Stimulated activated CD8-positive, alpha-beta memory T cell treated with anti-CD3 and anti-CD28 coated beads, Interleukin-15, amount 100 ng/mL, for 4 hours (primary cell): ENCODE results near the gene FOXJ2.
"Not testable (repeated sequence)": the region's sequence is repeated elsewhere in the genome, so short reads cannot be mapped to it uniquely, and the experiment has no call there.

Source experiments
- DNase-seq, 2 donors: peaks; one replicate each; pipeline ENCODE4 v3.0.0-alpha.2; 2020; ENCODE audit warnings: low read depth in 2 of 2

The FOXJ2 gene

DNA sequence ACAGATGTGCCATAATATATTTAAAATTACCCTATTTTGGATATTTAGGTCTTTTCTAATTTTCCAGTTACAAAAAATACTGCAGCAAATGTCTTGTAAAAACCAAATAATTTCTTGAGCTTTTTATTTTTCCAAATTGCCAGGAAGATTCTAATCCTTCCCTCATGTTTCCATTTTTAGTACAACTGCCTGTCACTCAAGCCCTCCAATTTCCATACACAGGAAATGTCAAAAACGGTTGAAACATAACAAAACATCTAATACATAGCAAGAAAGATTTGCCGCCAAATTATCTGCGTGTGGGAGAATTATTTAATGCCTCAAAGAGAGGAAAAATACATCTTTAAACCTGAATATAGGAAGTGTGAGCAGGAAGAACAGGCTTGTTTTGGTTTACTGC lies 2.3 kb upstream of the FOXJ2 start:
- DNase-seq, result no peak

DNA sequence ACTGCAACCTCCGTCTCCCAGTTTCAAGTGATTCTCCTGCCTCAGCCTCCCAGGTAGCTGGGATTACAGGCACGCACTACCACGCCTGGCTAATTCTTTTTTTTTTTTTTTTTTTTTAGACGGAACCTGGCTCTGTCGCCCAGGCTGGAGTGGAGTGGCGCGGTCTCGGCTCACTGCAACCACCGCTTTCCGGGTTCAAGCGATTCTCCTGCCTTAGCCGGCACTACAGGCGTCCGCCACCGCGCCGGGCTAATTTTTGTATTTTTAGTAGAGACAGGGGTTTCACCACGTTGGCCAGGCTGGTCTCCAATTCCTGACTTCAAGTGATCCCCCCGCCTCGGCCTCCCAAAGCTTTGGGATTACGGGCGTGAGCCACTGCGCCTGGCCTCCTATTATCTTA lies 1.5 kb upstream of the FOXJ2 start:
- not testable (repeated sequence) for DNase-seq

DNA sequence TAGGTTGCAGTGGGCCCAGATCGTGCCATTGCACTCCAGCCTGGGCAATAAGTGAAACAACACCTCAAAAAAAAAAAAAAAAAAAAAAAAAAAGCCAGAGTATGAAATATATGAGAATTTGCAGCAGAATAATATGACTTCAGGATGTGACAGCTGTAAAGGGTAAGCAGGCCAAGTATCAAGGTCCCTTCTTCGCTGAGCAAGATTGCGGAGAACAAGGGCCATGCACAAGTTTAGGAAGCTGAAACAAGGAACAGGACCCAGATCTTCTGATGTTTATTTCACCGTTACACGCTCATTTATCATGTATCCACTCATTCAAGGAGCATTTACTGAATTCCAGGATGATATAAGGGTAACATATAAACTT lies 659 bp upstream of the FOXJ2 start:
- DNase-seq, result no peak

DNA sequence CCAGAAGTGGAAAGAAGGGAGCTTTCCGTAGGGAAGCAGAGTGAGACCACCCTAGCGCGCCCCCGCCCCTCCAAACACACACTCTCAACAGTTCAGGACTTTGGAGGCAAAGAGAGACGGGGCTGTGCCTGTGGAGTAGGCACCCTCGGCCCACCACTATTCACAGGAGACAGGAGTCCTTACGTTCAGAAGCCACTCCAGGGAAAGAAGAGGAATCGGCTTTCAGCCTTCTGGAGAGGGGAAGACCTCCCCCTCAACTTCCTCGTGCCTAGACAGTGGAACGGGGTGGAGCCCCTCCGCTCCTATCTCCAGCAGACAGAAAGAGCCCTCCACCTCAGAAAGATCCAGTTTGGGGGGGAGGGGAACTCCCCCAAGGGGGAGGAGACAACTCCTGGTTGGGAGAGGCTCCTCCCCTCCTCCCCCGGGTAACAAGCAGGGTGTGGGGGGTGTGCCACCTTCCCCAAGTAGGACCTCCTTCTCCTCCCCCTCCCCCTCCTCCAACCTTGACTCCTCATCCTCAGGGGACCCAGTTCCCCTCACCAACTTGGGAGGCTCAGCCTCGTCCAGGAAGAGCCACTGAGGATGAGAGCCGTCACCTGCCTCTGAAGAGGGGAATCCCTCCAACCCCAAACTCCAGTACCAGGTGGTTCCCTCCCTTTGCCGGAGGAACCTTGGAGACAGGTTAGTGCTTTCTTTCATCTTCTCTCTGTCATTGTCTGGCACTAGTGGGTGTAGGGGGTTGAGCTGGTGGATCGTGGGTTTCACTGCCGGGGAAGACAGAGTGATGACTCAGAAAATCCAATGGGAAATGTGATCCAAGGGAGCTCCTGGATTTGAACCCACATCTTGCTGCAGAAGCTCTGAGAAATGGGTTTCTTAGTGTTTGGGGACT lies 883 bp downstream of the FOXJ2 start:
- no peak for DNase-seq

DNA sequence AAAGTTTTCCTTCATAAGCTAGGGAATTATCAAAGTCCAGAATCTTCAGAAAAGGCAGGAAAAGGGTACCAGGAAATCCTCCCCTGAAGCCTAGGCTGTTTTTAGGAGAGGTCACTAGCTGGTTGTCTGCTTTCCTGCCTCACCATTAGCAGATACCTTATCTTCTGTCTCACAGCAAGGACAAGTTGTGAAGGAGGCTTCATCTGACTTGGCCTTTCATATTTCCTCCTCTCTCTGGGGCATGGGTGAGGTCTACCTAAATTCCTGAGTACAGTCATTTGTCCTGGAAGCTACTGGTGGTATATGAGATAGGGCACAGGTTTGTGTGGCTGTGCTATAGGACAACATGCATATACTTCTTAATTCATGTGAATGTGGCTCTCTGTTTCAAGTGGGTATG lies 2.3 kb downstream of the FOXJ2 start:
- no peak for DNase-seq

DNA sequence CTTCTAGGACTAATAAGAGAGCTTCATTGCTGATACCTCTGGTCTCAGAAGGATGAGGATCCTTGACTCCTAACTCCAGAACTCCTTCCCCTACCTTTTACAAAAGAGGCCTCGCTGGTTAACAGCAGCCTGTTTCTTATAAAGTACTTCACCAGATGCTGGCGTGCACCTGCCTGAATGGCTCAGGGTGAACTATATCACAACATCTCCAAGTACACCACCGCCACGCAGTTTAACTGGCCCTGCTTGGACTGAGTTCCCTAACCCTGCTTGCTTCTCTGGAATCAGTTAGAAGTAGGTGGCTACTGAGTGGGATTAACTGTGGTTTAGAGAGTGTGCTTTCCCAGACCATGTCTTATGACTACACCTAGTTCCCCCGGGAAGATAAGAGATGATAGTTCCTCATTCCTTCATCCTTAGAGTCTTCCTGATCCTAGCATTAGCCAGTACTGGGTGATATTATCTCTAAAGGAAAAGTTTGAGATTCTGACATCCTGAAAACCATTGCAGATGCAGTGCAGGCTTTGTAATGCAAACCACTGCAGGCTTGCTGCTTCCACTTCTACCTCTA lies 3.0 kb downstream of the FOXJ2 start:
- DNase-seq, result no peak

DNA sequence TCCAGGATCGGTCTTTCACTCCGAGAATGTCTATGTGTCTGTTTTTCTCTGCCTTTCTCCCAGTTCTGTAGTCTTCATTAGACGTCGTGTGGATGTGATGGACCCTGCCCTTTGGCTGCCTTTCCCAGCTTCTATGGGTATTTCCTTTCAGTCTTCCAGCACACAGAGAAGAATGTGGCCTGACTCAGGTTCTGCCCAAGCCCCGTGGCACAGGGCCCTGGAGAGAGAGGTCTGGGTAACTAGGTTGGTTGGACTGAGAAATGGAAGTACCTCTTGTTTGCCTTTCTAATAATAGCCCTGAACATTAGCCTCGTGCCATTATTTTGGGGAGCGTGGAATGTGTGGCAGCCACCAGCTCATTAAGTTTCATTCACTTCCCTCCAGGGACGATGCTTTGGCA lies 3.8 kb downstream of the FOXJ2 start:
- no peak for DNase-seq

DNA sequence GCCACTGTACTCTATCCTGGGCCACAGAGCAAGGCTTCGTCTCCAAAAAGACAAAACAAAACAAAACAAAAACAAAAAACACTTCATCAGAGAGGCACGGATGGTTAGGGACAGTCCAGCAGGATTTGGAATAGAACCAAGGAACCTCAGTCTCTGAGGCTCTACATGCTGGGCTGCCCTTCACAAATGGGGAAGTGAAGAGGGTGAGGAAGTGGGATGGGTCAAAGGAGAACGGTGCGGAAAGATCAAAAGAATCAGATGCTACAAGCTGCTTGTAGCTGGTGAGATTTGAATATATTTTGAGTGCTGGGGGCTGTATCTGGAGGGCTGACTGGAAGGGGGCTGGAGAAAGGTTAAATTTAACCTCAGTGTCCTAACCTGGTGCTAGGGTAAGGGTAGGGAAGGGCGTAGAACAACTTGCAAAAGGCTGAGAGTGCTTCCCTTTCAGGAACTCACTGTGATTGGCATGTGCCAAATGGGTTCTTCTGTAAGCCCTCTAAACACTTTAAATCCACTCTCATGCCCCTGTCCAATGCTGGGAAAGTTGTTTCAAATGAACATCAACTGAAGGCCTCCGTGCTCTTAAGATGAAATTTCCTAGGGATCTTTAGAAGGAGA lies 4.6 kb downstream of the FOXJ2 start:
- DNase-seq, result no peak

DNA sequence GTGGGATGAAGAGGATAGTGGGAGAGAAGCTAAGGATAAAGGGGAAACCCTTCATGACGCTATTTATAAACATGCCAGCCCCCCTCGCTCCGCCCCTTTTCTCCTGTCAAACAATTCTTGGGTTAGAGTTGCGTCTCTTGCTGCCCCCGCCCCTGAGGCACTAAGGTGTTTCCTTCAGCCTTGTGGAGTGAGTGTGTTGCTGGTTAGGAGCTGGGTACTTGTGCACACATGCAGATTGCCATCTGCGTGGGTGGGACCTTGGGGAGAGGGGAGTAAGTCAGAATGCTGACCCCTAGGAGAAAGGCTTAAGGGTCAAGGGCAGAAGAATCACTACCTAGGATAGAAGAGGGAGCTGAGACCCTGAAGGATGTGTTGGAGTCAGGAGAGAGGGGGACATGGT lies 5.4 kb downstream of the FOXJ2 start:
- no peak for DNase-seq

DNA sequence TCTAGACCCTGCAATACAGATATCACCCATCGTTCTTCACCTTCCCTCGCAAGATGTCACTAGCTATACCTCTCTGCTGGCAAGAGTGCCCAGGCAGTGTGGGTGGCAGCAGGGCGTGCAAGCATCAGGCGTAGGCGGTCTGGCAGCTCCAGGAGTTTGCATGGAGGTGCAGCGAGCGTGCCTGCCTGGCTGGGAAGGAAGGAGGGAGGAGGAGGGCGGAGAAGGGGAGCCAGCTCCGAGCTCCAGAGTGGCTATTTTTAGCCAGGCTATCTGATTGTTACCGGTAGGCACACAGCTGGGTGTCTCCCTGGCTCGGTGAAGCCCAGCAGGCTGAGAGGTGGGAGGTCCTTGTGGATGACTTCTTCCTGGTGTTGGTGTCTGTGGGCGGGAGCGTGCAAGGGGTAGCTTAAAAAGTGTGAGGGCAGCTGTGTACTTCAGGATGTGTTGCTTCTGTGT lies 6.2 kb downstream of the FOXJ2 start:
- no peak for DNase-seq

DNA sequence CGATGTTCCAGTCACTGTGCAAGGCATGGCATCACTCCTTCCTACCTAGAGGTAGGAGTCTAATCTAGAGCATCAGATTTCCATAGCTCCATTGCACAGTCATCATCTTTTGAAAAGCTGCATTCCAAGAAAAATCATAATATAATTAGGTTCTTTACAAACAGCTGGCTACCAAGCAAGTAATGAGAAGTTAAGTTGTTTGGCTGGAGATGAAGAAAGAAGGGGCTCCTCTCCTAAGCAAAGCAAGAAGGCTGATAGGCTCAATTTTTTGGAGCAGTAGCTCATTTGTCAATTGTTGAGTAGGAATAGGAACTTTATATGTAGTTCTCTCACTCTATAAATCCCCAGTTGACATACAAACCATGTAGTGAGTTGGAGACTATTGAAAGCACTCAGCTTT lies 8.3 kb downstream of the FOXJ2 start:
- no peak for DNase-seq

DNA sequence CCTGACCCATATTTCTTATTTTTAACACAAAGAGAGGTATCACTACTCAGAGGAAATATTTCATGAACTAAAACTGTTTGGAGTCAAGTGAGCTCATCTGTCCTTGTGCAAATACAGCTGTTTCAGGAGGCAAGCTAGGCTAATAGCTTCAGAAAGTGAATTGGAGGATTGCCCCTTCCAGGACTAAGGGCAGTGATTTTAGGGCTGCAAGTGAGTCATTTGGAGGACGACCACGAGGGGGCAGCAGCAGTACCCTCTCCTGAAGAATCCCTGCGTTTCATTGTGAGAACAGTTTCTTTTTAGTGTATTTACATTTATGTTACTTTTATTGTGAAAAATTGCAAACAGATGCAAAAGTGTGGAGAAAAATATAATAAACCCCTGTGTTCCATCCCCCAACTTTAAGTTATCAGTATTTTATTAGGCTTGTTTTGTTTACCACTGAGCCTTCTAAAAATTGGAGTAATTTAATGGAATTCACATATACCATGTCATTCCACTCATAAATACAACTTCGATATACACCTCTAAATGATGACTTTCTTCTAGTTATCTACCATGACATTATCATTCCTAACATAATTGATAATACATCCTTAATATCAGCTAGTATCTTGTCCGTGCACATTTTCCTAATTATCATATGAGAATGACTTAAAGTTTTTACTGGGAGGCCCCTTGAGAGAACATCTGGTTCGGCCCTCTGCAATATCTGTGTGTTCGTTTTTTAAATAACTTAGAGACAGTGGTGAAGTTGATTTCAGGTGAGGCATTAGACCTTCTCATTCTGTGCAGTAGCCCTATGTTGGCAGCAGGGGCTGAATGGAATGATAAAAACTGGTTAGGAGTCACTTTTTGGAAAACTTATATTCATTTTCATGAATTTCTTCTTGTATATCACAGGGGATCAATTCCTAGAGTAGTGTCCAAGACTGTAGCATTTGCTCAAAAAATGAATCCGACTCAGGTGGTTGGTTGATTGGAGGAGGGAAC lies 13.7 kb downstream of the FOXJ2 start:
- DNase-seq, result peak; percentile 50 to 61

DNA sequence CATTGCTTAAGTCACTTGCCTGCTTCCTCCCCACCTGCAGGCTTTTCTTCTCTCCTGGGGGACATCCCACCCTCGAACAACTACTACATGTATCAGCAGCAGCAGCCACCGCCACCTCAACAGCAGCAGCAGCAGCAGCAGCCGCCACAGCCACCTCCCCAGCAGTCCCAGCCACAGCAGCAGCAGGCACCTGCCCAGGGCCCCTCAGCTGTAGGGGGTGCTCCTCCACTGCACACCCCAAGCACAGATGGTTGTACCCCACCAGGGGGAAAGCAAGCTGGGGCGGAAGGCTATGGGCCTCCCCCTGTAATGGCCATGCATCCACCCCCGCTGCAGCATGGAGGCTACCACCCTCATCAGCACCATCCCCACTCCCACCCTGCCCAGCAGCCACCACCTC lies 15.3 kb downstream of the FOXJ2 start:
- DNase-seq, result no peak

DNA sequence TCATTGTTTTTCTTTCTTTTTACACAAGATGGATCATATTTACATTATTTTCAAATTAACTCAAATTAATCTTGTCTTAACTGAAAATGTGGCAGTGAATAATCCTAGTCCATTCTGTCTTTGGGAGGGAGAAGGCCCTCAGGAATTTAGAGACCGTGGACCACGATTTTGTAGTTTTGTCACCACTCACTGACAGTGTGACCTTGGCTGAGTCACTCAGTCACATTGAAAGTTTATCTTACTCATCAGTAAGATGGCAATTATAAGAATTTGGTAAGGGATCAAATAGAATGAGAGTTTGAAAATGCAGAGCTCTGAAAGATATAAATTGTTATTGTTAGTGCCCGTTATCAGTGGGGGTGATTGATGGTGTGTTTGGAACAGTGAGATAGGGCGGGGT lies 16.4 kb downstream of the FOXJ2 start:
- DNase-seq, result no peak

DNA sequence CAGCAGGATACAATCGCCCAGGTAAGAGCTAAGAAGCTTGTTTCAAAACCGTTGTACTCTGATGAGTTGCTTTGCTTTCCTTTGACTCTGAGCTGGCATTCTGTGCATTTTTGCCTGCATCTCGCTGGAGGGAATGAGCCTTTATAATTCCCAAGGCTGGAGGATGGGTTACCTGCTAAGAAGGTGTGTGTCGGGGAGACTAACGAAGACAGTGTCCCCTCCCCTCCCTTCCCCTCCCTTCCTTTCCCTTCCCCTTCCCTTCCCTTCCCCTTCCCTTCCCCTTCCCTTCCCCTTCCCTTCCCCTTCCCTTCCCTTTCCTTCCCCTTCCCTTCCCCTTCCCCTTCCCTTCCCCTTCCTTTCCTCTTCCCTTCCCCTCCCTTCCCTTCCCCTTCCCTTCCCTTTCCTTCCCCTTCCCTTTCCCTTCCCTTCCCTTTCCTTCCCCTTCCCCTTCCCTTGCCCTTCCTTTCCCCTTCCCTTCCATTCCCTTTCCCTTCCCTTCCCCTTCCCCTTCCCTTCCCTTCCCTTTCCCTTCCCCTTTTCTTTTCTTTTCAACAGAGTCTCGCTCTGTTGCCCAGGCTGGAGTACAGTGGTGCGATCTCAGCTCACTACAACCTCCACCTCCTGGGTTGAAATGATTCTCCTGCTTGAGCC lies 18.2 kb downstream of the FOXJ2 start:
- no peak for DNase-seq

DNA sequence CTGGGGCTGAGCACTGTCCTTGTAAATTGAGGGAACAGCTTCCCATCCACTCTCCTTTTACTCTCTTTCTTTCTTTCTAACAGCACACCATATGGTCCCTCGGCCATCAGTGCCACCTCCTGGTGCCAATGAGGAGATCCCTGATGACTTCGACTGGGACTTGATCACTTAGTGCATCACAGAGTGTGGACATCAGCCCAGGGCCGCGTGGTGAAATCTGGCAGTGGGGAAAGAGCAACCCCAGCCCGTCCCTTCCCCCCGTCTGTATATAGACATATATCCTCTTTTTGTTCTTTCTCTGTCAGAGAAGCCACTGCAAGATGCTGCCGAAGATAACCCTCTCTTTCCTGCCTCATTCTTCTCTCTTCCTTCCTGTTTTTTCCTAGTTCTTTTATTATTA lies 20.2 kb downstream of the FOXJ2 start:
- DNase-seq, result no peak

DNA sequence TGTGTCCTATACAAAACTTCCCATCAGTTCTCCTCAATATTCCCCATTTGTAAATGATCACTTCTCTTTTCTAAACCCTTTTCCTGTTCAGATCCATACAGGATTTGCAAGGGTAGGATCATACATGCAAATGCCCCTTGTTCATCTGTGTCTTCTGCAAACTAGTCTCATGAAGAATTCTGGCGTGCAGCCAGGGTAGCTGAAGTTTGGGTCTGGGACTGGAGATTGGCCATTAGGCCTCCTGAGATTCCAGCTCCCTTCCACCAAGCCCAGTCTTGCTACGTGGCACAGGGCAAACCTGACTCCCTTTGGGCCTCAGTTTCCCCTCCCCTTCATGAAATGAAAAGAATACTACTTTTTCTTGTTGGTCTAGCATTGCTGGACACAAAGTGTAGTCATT lies 22.3 kb downstream of the FOXJ2 start:
- no peak for DNase-seq

DNA sequence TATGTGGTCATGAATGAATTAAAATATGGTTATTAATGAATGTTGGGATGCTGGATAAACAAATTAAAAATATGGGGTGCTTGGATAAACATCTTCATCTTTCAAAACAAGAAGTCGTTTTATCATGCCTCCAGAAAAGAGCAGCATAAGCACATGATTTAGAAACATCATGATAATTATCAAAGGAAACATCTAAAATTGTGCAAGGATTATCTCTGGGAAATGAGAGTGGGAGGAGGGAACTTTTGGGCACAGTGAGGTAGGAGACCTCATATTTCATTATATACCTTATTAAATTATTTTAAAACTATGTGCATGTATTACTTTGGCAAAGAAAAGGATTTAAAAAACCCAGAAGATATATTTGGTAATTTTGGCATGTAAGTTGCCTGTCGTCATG lies 24.8 kb downstream of the FOXJ2 start:
- DNase-seq, result no peak

DNA sequence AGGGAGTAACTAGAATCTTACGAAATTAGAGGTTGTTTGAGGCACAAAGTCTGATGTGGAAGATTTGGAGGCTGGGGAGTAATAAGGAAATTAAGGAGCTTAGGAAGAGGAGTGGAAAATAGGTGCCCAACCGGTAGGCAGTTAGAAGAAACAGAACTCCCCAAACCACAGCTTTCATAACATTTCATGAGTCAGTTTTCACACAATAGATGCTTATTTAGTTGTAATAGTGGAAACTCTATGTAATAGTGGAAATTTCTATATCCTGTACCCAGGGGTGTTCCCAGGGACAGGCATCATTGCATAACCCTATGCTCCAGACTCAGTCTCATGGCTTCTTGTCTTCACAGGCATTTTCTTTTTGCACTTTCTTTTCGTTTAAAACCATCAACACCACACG lies 25.3 kb downstream of the FOXJ2 start:
- DNase-seq, result no peak

DNA sequence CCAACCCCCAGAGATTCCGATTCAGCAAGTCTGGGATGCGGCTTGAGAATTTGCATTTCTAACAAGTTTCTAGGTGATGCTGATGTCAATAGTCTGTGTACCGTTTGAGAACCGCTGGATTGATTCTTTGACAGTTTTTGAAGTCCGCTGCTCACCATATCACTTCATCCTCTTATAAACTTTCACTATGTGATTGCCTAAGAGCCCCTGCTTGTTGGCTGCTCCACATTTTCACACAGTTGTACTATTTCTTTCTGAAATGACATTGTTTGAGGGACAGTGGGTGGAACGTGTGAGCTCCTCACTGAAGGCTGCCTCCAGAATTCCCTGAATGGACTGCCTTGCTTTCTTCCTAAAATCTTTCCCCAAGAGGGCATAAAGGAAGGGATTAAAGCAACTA lies 26.0 kb downstream of the FOXJ2 start:
- DNase-seq, result no peak

DNA sequence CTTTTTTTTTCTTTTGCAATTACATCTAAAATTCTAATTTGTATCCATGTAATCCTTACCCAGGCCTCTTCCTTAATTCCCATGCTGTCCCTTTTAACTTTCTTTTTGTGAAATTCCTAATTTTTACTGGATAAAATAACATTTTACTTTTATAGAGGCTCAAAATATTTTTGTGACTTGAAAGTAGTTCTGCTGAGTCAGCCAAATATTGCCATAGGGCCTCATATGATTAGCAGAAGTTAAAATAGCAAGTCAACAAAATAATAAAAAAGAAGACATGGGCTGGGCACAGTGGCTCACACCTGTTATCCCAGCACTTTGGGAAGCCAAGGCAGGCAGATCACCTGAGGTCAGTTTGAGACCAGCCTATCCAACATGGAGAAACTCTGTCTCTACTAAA lies 31.6 kb downstream of the FOXJ2 start:
- DNase-seq, result no peak
